Right lobe of liver (tissue), 6 donors: Measurements from ENCODE around the gene PPP5C. TPM values are rescaled to one million over a fixed set of nuclear protein-coding genes. Genes with fewer than 3 reads are reported as not detected.
A peak's percentile ranks its signal among the peaks of the same experiment; 100 is the strongest.

ENCODE experiments used
- ATAC-seq, 4 donors: fragments of 200-7000 bp; cut with Tn5 transposase; one replicate each; pipeline ENCODE4 v1.9.1; 2020; ENCODE audit warnings: mild to moderate bottlenecking in 4 of 4, moderate library complexity in 4 of 4
- DNase-seq, 3 donors: peaks; one replicate each; pipeline ENCODE4 v3.0.0-alpha.2; 2020
- H3K27ac ChIP-seq, 3 donors: fragments of 200-600 bp; one replicate each; pipeline ENCODE4 v1.8.0; 2022
- H3K27me3 ChIP-seq, 2 donors: fragments of 200-600 bp; one replicate each; pipeline ENCODE4 v1.8.0; 2022
- H3K36me3 ChIP-seq, 4 donors: fragments of 200-600 bp; sonication (generic) in 1 of 4; one replicate each; pipeline versions ENCODE4 v1.5.1 to v1.8.0; 2017 to 2022; ENCODE audit warnings: control low read depth in 1 of 4
- H3K4me1 ChIP-seq, 4 donors: fragments of 200-600 bp; sonication (generic) in 1 of 4; one replicate each; pipeline versions ENCODE4 v1.5.1 to v1.8.0; 2017 to 2022; ENCODE audit warnings: control low read depth in 1 of 4
- H3K4me3 ChIP-seq, 3 donors: fragments of 200-600 bp; one replicate each; pipeline ENCODE4 v1.8.0; 2022
- H3K9me3 ChIP-seq, 4 donors: fragments of 200-600 bp; sonication (generic) in 1 of 4; one replicate each; pipeline versions ENCODE4 v1.5.1 to v1.8.0; 2017 to 2022; ENCODE audit warnings: control low read depth in 1 of 4
- CTCF ChIP-seq, 4 donors: fragments of 200-600 bp in 3 of 4; fragments of 450-650 bp in 1 of 4; IDR thresholded peaks; one replicate each; pipeline versions ENCODE4 v1.5.1 to v1.8.0; 2016 to 2022; ENCODE audit warnings: antibody characterized with exemption in 4 of 4, mild to moderate bottlenecking in 2 of 4
- POLR2A ChIP-seq: fragments of 450-650 bp; IDR thresholded peaks from one replicate; pipeline ENCODE4 v1.6.1; 2017; ENCODE audit warnings: antibody characterized with exemption, mild to moderate bottlenecking
- WGBS: methylation state at CpG from one replicate; pipeline ENCODE4 v1.1.6; 2018; ENCODE audit warnings: low coverage, low lambda C conversion rate; ENCODE audit not compliant: insufficient coverage; ENCODE audit errors: missing lambda C conversion rate; 5-methylcytosine and 5-hydroxymethylcytosine counted together
- intact Hi-C, 2 donors: fragments of 100-400 bp; cut with DNase I; formaldehyde crosslinking; loops; one replicate each; pipeline versions ENCODE4 v1.11.2 to v1.14.1; 2022
- total RNA-seq, 6 experiments: library from RNA; depleted of rRNA in 2 of 6; stranded (reverse); fragments of >200 nt in 2 of 6; fragmentation: NEBNext Ultra II Directional in 3 of 6; extraction: Animal tissue kit (Norgen Biotek cat#: 25700) in 3 of 6; gene quantifications; one replicate each; pipeline versions ENCODE4 v1.1.0 to v1.2.4, GENCODE V29; 2016 to 2023
- donor health status: DM: no; HTN: yes; CAD: no.
- donor health status: DM: no; HTN: no; CAD: no.
- donor health status: DM: no; HTN: no; CAD: no.
- donor health status: DM: no; HTN: yes; CAD: no.
- donor health status: DM: no; HTN: yes; CAD: no.

The PPP5C gene
- total RNA-seq, 6 experiments from 2014 or later = 23.9 to 47.8 (median 36.0) TPM

GRCh38 chr19:46391296-46392251 is 44.7 kb downstream of the PPP5C start:
- peak in 2 of 3 donors; percentile 28 to 45 for DNase-seq
- no peak overlapping the region for H3K4me3 ChIP-seq
- H3K27me3 ChIP-seq = no peaks in the 10 kb centered on the region
- H3K27ac ChIP-seq = no peak overlapping the region
- WGBS = no CpG with 5 or more reads among the region's 33 CpGs
- H3K4me1 ChIP-seq = no peaks in the 10 kb centered on the region
- H3K9me3 ChIP-seq = no peaks in the 10 kb centered on the region
- intact Hi-C loops = loop anchor here in 1 of 2 donors (10.0 kb wide), 1 partner anchor 47 kb away; the partner anchor contains the start of gene PPP5C
- peaks cover 0 to 27% (median 11%) of the 10 kb centered on the region in 4 donors for H3K36me3 ChIP-seq
- no peak for TF ChIP-seq CTCF (IDR thresholded peaks at IDR 0.05)
- TF ChIP-seq POLR2A = no peak
- ATAC-seq = no peak

- 77% methylated on average over 9 of the region's 21 CpGs for WGBS
- H3K27ac ChIP-seq = no peak overlapping the region
- intact Hi-C loops = loop anchor here in 1 of 2 donors (10.0 kb wide), 1 partner anchor 48 kb away; the partner anchor contains the start of gene PPP5C
Observed at GRCh38 chr19:46392252-46392801, 45.4 kb downstream of the PPP5C start.

GRCh38 chr19:46392837-46393236 is 46.0 kb downstream of the PPP5C start:
- intact Hi-C loops = loop anchor here in 1 of 2 donors (10.0 kb wide), 1 partner anchor 48 kb away; the partner anchor contains the start of gene PPP5C
- Histone ChIP-seq H3K27ac (no peak overlapping the region), H3K4me3 (no peak overlapping the region), H3K36me3 (peaks cover 0 to 20% (median 8%) of the 10 kb centered on the region in 4 donors), H3K9me3 (no peaks in the 10 kb centered on the region), H3K27me3 (no peaks in the 10 kb centered on the region), H3K4me1 (no peaks in the 10 kb centered on the region)
- DNase-seq (no peak), ATAC-seq (no peak)
- WGBS = 55% methylated on average over 4 of the region's 4 CpGs
- TF ChIP-seq CTCF (IDR thresholded peaks at IDR 0.05) (no peak), POLR2A (no peak)

More at GRCh38 chr19:46392252-46392801, 45.4 kb downstream of the PPP5C start:
- H3K36me3 ChIP-seq = peaks cover 0 to 23% (median 9%) of the 10 kb centered on the region in 4 donors
- H3K9me3 ChIP-seq = no peaks in the 10 kb centered on the region
- H3K27me3 ChIP-seq = no peaks in the 10 kb centered on the region
- H3K4me1 ChIP-seq = no peaks in the 10 kb centered on the region
- DNase-seq (peak in 2 of 3 donors; percentile 17 to 53), ATAC-seq (no peak)
- no peak overlapping the region for H3K4me3 ChIP-seq
- TF ChIP-seq CTCF (IDR thresholded peaks at IDR 0.05) (no peak), POLR2A (no peak)

- H3K27ac ChIP-seq = no peak overlapping the region
- peak in 1 of 4 donors; percentile 6 for ATAC-seq
- H3K4me3 ChIP-seq = no peak overlapping the region
- intact Hi-C loops = loop anchor here in 1 of 2 donors (10.0 kb wide), 1 partner anchor 49 kb away; the partner anchor contains the start of gene PPP5C
- H3K9me3 ChIP-seq = no peaks in the 10 kb centered on the region
- peak in 2 of 3 donors; percentile 18 to 53 for DNase-seq
- 71% methylated on average over 21 of the region's 21 CpGs for WGBS
- H3K27me3 ChIP-seq = no peaks in the 10 kb centered on the region
- no peaks in the 10 kb centered on the region for H3K4me1 ChIP-seq
- TF ChIP-seq POLR2A = no peak
- TF ChIP-seq CTCF (IDR thresholded peaks at IDR 0.05) = no peak
- H3K36me3 ChIP-seq = peaks cover 0 to 16% (median 5%) of the 10 kb centered on the region in 4 donors
Observed at GRCh38 chr19:46393456-46394401, 46.8 kb downstream of the PPP5C start.
